ENCODE results near the gene IFI16.
"Not testable (repeated sequence)": the region's sequence is repeated elsewhere in the genome, so short reads cannot be mapped to it uniquely, and the experiment has no call there.

The IFI16 gene

GRCh38 chr1:159009287-159009686 is 420 bp upstream of the IFI16 start:
- DNase-seq, result no peak

GRCh38 chr1:159010391-159010790 is 684 bp downstream of the IFI16 start:
- no peak for DNase-seq

GRCh38 chr1:159011001-159011400 is 1.3 kb downstream of the IFI16 start:
- DNase-seq, result not testable (repeated sequence)

GRCh38 chr1:159011751-159012150 is 2.0 kb downstream of the IFI16 start:
- DNase-seq, result no peak

- DNase-seq, result peak; percentile 51
Measured at GRCh38 chr1:159012495-159012894, 2.8 kb downstream of the IFI16 start.

- no peak for DNase-seq
Measured at GRCh38 chr1:159014003-159014571, 4.4 kb downstream of the IFI16 start.

- no peak for DNase-seq
Measured at GRCh38 chr1:159014851-159015250, 5.1 kb downstream of the IFI16 start.

GRCh38 chr1:159015440-159015909 is 5.8 kb downstream of the IFI16 start:
- peak; percentile 79 for DNase-seq

- no peak for DNase-seq
Measured at GRCh38 chr1:159023723-159024122, 14.0 kb downstream of the IFI16 start.

GRCh38 chr1:159025043-159025442 is 15.3 kb downstream of the IFI16 start:
- DNase-seq, result no peak

GRCh38 chr1:159026841-159027240 is 17.1 kb downstream of the IFI16 start:
- not testable (repeated sequence) for DNase-seq

- DNase-seq, result no peak
Measured at GRCh38 chr1:159030311-159030710, 20.6 kb downstream of the IFI16 start.

GRCh38 chr1:159030877-159031447 is 21.3 kb downstream of the IFI16 start:
- no peak for DNase-seq

- no peak for DNase-seq
Measured at GRCh38 chr1:159040206-159040605, 30.5 kb downstream of the IFI16 start.

- no peak for DNase-seq
Measured at GRCh38 chr1:159040893-159041724, 31.4 kb downstream of the IFI16 start.

GRCh38 chr1:159046486-159046885 is 36.8 kb downstream of the IFI16 start:
- not testable (repeated sequence) for DNase-seq

GRCh38 chr1:159051436-159051835 is 41.7 kb downstream of the IFI16 start:
- no peak for DNase-seq

- no peak for DNase-seq
Measured at GRCh38 chr1:159054427-159054826, 44.7 kb downstream of the IFI16 start.

GRCh38 chr1:159055181-159055641 is 45.5 kb downstream of the IFI16 start:
- no peak for DNase-seq

- DNase-seq, result no peak
Measured at GRCh38 chr1:159056069-159056698, 46.5 kb downstream of the IFI16 start.

GRCh38 chr1:159058751-159059150 is 49.0 kb downstream of the IFI16 start:
- no peak for DNase-seq

- no peak for DNase-seq
Measured at GRCh38 chr1:159065106-159065505, 55.4 kb downstream of the IFI16 start.

- no peak for DNase-seq
Measured at GRCh38 chr1:159066108-159066507, 56.4 kb downstream of the IFI16 start.
